ENCODE measurements around the gene THOC7.

THOC7 gene

GRCh38 chr3:63905731-63906620 lies 42.4 kb upstream of the THOC7 start:
- H3K9me3 ChIP-seq (ENCODE audit: control insufficient read depth, low read length) = no peaks in the 10 kb centered on the region
- no peak for DNase-seq
- H3K27ac ChIP-seq (ENCODE audit: insufficient read depth, low read length, poor library complexity, severe bottlenecking) = no peak overlapping the region
- H3K4me1 ChIP-seq (ENCODE audit: control insufficient read depth, insufficient read depth, low read length, poor library complexity, severe bottlenecking) = peaks cover 3% of the 10 kb centered on the region
- no peak overlapping the region for H3K4me3 ChIP-seq (ENCODE audit: insufficient read depth, low read depth, low read length, poor library complexity, severe bottlenecking)
- no peaks in the 10 kb centered on the region for H3K36me3 ChIP-seq (ENCODE audit: control insufficient read depth, insufficient read depth, low read length)
- no peaks in the 10 kb centered on the region for H3K27me3 ChIP-seq (replicated peaks; ENCODE audit: control insufficient read depth, insufficient read depth, low read length, poor library complexity, severe bottlenecking)

- Histone ChIP-seq H3K4me1 (ENCODE audit: control insufficient read depth, insufficient read depth, low read length, poor library complexity, severe bottlenecking) (no peaks in the 10 kb centered on the region), H3K27ac (ENCODE audit: insufficient read depth, low read length, poor library complexity, severe bottlenecking) (no peak overlapping the region), H3K4me3 (ENCODE audit: insufficient read depth, low read depth, low read length, poor library complexity, severe bottlenecking) (no peak overlapping the region), H3K9me3 (ENCODE audit: control insufficient read depth, low read length) (no peaks in the 10 kb centered on the region), H3K27me3 (replicated peaks; ENCODE audit: control insufficient read depth, insufficient read depth, low read length, poor library complexity, severe bottlenecking) (no peaks in the 10 kb centered on the region), H3K36me3 (ENCODE audit: control insufficient read depth, insufficient read depth, low read length) (peaks cover 3% of the 10 kb centered on the region)
- DNase-seq = no peak
These were observed 36.9 kb upstream of the THOC7 start for GRCh38 chr3:63900459-63900858.

- Histone ChIP-seq H3K4me1 (ENCODE audit: control insufficient read depth, insufficient read depth, low read length, poor library complexity, severe bottlenecking) (no peaks in the 10 kb centered on the region), H3K27me3 (replicated peaks; ENCODE audit: control insufficient read depth, insufficient read depth, low read length, poor library complexity, severe bottlenecking) (no peaks in the 10 kb centered on the region), H3K36me3 (ENCODE audit: control insufficient read depth, insufficient read depth, low read length) (peaks cover 3% of the 10 kb centered on the region), H3K9me3 (ENCODE audit: control insufficient read depth, low read length) (no peaks in the 10 kb centered on the region), H3K27ac (ENCODE audit: insufficient read depth, low read length, poor library complexity, severe bottlenecking) (no peak overlapping the region), H3K4me3 (ENCODE audit: insufficient read depth, low read depth, low read length, poor library complexity, severe bottlenecking) (no peak overlapping the region)
- DNase-seq = no peak
These were observed 36.4 kb upstream of the THOC7 start for GRCh38 chr3:63900010-63900409.

GRCh38 chr3:63896332-63897030 lies 32.9 kb upstream of the THOC7 start:
- DNase-seq = no peak
- H3K36me3 ChIP-seq (ENCODE audit: control insufficient read depth, insufficient read depth, low read length) = peaks cover 9% of the 10 kb centered on the region
- H3K27ac ChIP-seq (ENCODE audit: insufficient read depth, low read length, poor library complexity, severe bottlenecking) = no peak overlapping the region
- no peaks in the 10 kb centered on the region for H3K9me3 ChIP-seq (ENCODE audit: control insufficient read depth, low read length)
- no peaks in the 10 kb centered on the region for H3K4me1 ChIP-seq (ENCODE audit: control insufficient read depth, insufficient read depth, low read length, poor library complexity, severe bottlenecking)
- no peaks in the 10 kb centered on the region for H3K27me3 ChIP-seq (replicated peaks; ENCODE audit: control insufficient read depth, insufficient read depth, low read length, poor library complexity, severe bottlenecking)
- no peak overlapping the region for H3K4me3 ChIP-seq (ENCODE audit: insufficient read depth, low read depth, low read length, poor library complexity, severe bottlenecking)

GRCh38 chr3:63895422-63896189 lies 32.0 kb upstream of the THOC7 start:
- no peak overlapping the region for H3K4me3 ChIP-seq (ENCODE audit: insufficient read depth, low read depth, low read length, poor library complexity, severe bottlenecking)
- H3K36me3 ChIP-seq (ENCODE audit: control insufficient read depth, insufficient read depth, low read length) = peaks cover 10% of the 10 kb centered on the region
- no peaks in the 10 kb centered on the region for H3K27me3 ChIP-seq (replicated peaks; ENCODE audit: control insufficient read depth, insufficient read depth, low read length, poor library complexity, severe bottlenecking)
- H3K27ac ChIP-seq (ENCODE audit: insufficient read depth, low read length, poor library complexity, severe bottlenecking) = no peak overlapping the region
- no peaks in the 10 kb centered on the region for H3K4me1 ChIP-seq (ENCODE audit: control insufficient read depth, insufficient read depth, low read length, poor library complexity, severe bottlenecking)
- no peak for DNase-seq
- H3K9me3 ChIP-seq (ENCODE audit: control insufficient read depth, low read length) = no peaks in the 10 kb centered on the region

- no peaks in the 10 kb centered on the region for H3K27me3 ChIP-seq (replicated peaks; ENCODE audit: control insufficient read depth, insufficient read depth, low read length, poor library complexity, severe bottlenecking)
- DNase-seq = no peak
- no peak overlapping the region for H3K4me3 ChIP-seq (ENCODE audit: insufficient read depth, low read depth, low read length, poor library complexity, severe bottlenecking)
- H3K36me3 ChIP-seq (ENCODE audit: control insufficient read depth, insufficient read depth, low read length) = peaks cover 7% of the 10 kb centered on the region
- no peak overlapping the region for H3K27ac ChIP-seq (ENCODE audit: insufficient read depth, low read length, poor library complexity, severe bottlenecking)
- H3K4me1 ChIP-seq (ENCODE audit: control insufficient read depth, insufficient read depth, low read length, poor library complexity, severe bottlenecking) = no peaks in the 10 kb centered on the region
- H3K9me3 ChIP-seq (ENCODE audit: control insufficient read depth, low read length) = no peaks in the 10 kb centered on the region
These were observed 29.3 kb upstream of the THOC7 start for GRCh38 chr3:63892773-63893352.

GRCh38 chr3:63891518-63891917 lies 27.9 kb upstream of the THOC7 start:
- H3K27ac ChIP-seq (ENCODE audit: insufficient read depth, low read length, poor library complexity, severe bottlenecking) = no peak overlapping the region

GRCh38 chr3:63886858-63887257 lies 23.3 kb upstream of the THOC7 start:
- no peak overlapping the region for H3K27ac ChIP-seq (ENCODE audit: insufficient read depth, low read length, poor library complexity, severe bottlenecking)
- peaks cover 4% of the 10 kb centered on the region for H3K36me3 ChIP-seq (ENCODE audit: control insufficient read depth, insufficient read depth, low read length)
- H3K27me3 ChIP-seq (replicated peaks; ENCODE audit: control insufficient read depth, insufficient read depth, low read length, poor library complexity, severe bottlenecking) = no peaks in the 10 kb centered on the region
- no peaks in the 10 kb centered on the region for H3K9me3 ChIP-seq (ENCODE audit: control insufficient read depth, low read length)
- no peaks in the 10 kb centered on the region for H3K4me1 ChIP-seq (ENCODE audit: control insufficient read depth, insufficient read depth, low read length, poor library complexity, severe bottlenecking)
- H3K4me3 ChIP-seq (ENCODE audit: insufficient read depth, low read depth, low read length, poor library complexity, severe bottlenecking) = no peak overlapping the region
- DNase-seq = no peak

More at GRCh38 chr3:63891518-63891917, 27.9 kb upstream of the THOC7 start:
- Histone ChIP-seq H3K36me3 (ENCODE audit: control insufficient read depth, insufficient read depth, low read length) (peaks cover 7% of the 10 kb centered on the region), H3K9me3 (ENCODE audit: control insufficient read depth, low read length) (no peaks in the 10 kb centered on the region), H3K4me3 (ENCODE audit: insufficient read depth, low read depth, low read length, poor library complexity, severe bottlenecking) (no peak overlapping the region), H3K27me3 (replicated peaks; ENCODE audit: control insufficient read depth, insufficient read depth, low read length, poor library complexity, severe bottlenecking) (no peaks in the 10 kb centered on the region), H3K4me1 (ENCODE audit: control insufficient read depth, insufficient read depth, low read length, poor library complexity, severe bottlenecking) (no peaks in the 10 kb centered on the region)
- no peak for DNase-seq

GRCh38 chr3:63880653-63881052 lies 17.0 kb upstream of the THOC7 start:
- Histone ChIP-seq H3K36me3 (ENCODE audit: control insufficient read depth, insufficient read depth, low read length) (peaks cover 5% of the 10 kb centered on the region), H3K27ac (ENCODE audit: insufficient read depth, low read length, poor library complexity, severe bottlenecking) (no peak overlapping the region), H3K27me3 (replicated peaks; ENCODE audit: control insufficient read depth, insufficient read depth, low read length, poor library complexity, severe bottlenecking) (no peaks in the 10 kb centered on the region), H3K4me1 (ENCODE audit: control insufficient read depth, insufficient read depth, low read length, poor library complexity, severe bottlenecking) (peaks cover 16% of the 10 kb centered on the region), H3K9me3 (ENCODE audit: control insufficient read depth, low read length) (no peaks in the 10 kb centered on the region), H3K4me3 (ENCODE audit: insufficient read depth, low read depth, low read length, poor library complexity, severe bottlenecking) (no peak overlapping the region)
- no peak for DNase-seq

Data from effector memory CD4-positive, alpha-beta T cell (primary cell).